GM19467 (cell line): ENCODE data around the gene MAML3.

ENCODE experiments used
- ATAC-seq: cut with Tn5 transposase; IDR thresholded peaks from one replicate; pipeline ENCODE4 v1.9.1; 2021; ENCODE audit warnings: mild to moderate bottlenecking, moderate library complexity; ENCODE audit not compliant: unreplicated experiment

The MAML3 gene

DNA sequence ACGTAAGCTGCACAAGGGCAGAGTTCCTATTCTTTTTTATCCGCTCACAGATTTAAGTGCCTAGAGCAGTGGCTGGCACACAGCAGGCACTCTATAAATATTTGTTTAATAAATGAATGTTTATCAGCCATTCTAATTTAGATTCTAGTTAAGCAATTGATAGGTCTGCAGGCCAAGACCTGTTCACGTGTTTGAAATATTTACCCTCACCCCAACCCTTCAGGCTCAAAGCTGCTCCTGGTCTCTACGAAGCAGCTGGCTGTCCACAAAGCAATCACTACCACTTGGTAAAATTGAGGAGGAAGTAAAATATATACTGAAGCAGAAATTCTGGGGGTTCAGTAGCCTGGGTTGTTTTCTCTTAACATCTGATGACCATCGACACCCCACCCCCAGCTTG is 330.2 kb downstream of the MAML3 start:
- ATAC-seq, result no peak

DNA sequence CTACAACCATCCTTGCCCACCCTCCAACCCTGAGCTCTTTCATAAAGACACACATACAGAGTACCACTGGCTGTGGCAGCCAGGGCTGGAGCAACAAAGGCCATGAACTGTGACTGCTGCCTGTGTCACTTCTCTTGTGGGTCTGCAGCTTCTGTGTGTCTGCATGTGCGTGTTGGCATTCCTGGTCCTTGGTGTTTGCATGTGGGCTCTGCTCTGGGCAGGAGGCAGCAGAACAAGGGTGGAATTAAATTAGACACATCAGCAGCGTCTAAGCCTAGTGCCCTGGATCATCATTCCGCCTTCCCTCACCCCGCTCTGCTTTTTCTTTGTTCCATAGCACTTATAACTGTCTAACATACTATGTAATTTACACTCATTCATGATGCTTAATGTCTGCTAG is 330.6 kb downstream of the MAML3 start:
- no peak for ATAC-seq

DNA sequence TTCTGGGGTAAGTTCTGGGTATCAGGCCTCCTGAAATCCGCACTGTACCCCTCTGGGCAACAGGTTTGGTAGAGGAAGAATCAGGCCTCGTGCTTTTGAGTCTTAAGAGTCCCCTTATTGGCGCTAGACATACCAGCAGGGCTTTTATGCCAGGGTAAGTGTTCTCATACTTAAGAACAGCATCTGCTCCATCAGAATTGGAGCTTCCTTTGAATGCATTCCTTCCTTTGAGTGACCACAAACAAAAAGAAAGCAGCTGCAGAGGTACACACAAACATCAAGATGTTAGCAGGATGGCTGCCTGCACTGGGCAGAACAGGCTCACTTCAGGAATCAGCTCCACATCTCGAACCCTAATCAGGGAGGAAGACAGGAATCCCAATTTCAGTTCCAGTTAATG is 331.6 kb downstream of the MAML3 start:
- ATAC-seq, result no peak

DNA sequence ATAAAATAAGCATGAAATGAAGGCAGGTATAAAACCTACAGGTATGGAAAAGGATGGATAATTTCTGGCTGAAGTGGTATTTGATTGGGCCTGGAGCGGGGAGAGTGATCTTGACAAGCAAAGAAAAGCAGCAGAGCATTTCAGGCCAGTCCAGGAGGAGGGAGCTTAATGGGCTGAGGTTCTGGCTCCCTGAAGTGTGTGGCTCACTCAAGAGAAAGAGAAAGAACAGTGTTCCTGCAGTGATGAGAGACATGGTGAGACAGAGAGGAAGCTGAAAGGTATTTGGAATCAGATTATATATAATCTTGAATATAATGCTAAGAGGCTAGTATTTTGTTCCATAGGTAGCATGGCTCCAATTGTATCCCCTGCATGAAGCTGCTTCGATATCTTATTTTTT is 334.9 kb downstream of the MAML3 start:
- ATAC-seq, result no peak

DNA sequence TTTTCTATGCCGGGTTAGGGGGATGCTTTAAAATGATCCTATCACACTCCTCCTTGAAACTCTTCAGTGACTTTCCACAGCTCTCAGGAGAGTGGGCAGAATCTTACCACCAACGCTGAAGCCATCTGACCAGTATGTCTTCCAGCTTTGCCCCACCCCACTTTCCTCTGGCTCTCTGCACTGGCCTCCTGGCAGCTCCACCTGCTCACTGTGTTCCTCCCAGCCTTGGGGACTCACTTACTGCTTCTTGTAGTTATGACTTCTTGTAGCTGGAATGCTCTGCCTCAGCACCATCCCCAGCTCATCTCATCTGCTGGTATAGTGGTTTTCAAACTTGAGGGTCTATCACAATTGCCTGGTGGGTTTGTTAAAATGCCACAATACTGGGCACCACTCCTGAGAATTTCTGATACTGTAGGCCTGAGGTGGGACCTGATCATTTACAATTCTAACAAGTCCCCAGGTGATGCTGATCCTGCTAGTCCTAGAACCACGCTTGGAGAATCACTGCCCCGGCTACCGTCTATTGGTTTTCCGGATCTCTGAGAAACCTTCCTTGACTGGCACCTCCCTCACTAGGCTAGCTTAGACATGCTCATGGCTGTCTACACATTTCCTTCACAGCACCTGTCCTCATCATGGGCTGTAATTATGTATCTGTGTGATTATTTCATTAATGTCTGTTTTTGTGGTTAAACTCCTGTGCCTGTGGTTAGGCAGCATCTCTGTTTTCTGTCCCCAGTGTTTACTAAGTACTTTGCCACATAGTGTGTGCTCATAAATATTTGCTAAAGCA is 336.1 kb downstream of the MAML3 start:
- ATAC-seq, result no peak

DNA sequence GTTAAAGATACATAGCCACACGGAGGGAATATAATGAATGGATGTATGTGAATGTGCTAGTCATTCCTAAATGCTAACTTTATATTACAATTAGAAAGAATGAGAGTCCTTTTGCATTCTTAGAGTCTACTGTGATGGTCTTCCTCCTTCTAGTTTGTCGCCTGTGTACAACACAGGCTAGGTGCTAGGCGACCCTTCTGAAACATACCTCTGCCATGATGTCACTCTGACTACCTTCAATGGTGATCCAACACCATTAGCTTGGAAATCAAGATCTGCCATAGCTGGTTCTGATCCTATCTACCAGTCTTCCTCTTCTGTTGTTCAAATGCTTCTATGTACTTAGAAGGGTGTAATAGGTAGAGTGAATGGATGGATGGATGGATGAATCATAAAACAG is 337.1 kb downstream of the MAML3 start:
- ATAC-seq, result no peak

DNA sequence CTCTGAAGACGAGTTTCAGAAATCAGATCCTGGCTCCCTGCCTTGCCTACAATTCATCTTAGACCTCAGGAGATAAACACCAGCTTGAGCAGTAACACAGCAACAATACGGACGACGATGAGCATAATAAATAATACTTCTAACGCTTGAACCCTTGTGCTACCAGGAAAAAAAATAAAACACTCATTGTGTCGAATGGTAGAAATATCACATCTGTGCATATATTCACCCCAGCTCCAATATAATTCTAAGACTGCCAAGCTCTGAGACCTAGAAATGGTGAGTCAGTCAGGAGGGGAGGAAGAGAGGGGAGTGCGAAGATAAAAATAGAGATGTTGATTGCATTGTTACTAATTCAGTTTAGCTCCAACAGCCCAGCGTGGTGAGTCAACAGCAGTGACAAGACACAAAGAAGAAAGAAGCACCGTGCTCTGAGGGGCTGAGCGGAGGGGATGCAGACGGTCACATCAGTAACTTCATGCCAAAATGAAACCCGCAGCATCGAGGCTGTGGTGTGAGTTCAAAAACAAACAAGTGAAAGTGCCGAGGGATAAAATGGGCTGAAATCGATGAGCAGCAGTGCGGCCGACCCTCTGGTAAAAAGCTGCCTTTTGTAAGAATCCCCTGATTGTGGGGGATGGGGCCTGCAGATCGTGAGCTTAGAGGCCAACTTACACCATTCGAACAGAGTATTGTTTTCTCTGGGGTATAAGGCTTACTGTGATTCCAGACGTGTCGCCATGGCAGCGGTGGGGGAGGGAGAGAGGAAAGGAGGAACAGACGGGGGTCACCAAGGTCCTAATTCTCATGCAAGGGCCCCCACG is 338.0 kb downstream of the MAML3 start:
- ATAC-seq, result no peak

DNA sequence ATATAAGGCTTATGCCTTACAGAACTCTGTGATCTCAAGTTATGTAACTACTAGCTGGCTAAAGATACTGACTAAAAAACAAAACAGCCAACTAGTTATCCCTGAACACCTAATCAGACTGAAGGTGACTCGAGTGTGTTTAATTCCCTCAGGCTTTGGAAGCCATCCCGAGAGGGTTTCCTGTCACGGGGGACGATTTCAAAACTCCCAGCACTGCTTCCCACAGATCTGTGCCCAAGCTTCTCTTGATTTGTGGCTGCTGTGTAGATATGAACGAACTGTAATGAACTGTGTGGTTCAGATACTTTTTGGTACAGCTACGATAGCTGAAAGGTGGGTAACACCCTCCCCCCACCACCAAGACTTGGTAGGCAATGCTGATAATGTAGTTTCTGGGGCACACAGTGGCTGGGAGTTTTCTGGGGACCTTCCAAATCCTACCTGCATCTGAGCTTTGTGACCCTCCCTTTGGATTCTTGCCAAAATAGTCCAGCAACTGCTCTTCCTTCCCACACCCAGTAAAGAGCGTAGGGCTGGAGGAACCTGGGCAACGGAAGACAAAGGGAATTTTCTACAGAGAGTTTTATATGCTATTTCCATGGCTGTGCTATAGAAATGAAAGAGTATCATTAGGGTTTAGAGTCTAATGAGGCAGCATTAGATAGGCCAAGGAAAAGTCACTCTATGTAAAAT is 339.5 kb downstream of the MAML3 start:
- ATAC-seq, result no peak

DNA sequence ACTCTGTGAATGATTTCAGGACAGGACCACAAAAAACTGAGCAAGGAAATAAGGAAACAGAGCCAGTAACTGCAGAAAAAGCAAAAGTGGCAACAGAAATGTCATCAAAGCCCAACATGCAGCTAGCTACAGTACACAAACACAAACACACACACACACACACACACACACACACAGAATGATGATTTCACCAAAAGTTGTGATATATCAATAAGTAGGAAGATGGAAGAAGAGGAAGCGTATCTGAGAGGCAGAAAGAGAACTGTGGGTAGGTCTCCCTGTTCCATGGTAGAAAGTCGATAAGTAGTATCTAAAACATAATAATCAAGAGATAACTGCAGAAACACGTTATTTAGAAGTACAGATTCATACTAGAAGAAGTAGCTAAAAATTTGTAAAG is 340.1 kb downstream of the MAML3 start:
- ATAC-seq, result no peak

DNA sequence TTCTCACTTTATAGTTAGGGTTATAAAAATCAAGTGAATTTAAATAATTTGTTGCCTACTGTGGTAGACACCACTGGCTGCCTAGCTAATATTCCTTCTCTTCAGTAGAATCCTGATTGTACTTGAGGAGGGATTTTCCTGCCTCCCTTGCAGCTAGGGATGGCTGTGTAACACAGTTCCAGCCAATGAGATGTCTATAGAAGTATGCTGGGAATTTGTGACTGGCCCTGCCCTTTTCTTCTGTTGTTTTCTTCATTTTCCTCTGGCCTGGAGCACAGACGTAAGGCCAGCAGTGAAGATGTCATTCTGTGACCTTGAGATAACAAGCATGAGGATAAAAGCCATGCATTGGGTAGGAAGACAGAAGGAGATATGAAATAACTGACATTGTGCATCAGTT is 343.3 kb downstream of the MAML3 start:
- ATAC-seq, result no peak

DNA sequence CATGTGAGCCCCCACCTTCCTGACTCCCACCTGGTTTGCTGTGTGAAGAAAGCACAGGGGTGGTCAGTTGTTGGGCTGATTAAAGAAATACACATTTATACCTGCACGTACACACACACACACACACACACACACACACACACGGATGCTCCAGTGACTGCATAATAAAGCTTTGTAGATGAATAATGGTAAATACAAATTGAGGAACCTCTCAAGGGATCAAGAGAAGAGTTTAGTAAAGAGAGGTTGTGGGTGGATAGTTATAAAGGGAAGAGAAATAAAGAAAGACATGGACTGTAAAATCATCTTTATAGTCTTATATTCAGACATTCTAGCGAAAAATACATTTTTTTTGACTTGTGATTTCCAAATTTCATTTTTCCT is 344.2 kb downstream of the MAML3 start:
- ATAC-seq, result no peak

DNA sequence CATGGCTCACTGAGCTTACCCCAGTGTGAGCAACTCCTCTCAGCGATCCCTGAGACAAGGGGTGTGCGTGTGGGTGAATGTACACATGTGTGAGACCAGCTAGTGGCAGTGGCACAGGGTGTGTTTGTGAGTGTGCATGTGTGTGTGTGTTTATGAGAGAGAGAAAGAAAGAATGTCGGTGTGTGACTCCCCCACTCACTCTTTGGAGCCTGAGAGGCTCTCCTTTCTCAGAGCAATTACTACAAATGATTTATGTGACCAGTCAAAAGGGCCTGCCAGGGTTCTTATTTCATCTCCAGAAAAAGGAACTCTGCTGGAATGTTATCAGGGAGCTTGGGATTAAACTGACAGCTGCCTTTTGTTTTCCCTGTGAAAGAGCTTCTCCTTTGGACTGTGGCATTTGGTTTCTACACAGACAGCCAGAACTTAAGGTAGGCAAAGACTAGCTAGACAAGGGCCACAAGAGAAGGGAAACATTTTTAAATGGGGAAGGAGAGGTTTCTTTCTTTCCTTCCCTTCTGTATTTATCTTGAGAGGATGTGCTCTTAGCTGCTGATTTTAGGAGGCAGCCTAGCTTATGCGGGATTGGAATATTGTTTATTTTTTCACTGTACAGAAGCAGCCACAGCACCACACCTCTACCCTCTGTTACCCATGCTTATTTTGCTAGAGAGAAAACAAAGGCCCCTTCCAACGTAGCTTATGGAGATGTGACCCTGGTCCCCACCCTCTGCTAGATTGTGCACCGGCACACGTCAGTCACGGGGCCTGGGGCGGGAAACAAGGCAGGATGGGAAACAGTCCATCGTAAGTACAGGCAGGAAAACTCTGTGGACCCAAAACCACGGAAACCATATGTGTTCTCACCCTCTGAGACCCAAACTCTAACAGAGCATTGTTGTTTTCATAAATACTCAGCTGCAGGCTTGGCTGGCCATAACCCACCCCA is 344.9 kb downstream of the MAML3 start:
- ATAC-seq, result no peak

DNA sequence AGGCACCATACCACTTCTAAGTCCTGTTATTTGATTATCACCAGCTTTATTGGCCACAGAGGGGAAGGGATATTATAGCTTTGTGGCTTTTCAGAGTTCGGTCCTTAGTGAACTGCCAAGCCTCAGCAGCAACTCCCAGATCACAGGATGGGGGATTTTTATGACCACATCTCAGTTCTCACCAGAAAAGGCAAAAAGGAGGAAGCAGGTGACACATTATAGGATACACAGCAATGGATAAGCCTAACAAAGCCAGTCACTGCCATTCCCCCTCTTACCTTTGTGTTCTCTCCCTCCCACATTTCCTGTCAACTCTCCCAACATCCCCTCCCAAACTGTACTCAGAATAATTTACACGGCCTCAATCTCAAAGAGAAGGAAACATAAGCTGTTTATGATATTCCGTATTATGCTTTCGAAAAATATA is 345.6 kb downstream of the MAML3 start:
- no peak for ATAC-seq

DNA sequence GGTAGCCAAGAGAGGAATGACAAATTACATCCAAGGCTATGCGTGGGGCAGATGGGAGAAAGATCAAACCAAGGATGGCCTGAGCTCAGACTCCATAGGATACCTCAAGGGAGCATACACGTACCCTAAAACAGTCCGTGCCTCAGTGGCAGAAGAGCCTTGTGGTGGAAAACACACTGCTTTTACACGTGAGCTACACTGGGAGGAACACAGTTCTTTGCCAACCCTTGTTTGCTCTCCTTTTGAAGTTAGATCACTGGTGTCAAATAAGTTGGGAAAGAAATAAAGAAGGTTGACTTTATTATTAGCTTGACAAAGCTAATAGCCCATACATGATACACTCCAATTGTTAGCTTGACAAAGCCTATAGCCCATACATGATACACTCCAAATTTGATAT is 346.5 kb downstream of the MAML3 start:
- no peak for ATAC-seq

DNA sequence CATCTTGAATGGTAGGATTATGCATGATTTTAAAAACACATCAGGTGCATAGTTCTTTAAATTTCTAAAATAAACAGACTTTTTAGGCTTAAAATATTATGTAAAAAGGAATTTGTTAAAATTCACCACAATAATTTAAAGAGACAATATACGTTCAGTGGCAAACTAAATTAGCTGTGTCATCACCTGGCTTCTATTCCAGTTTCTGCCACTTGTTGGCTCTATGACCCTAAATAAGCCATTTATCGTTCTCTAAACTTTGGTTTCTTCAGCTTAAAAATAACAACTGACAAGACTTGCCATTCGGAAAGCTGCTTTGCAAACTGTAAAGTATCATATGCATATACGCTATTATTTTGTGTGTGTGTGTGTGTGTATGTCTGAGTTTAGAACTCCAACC is 347.1 kb downstream of the MAML3 start:
- no peak for ATAC-seq

DNA sequence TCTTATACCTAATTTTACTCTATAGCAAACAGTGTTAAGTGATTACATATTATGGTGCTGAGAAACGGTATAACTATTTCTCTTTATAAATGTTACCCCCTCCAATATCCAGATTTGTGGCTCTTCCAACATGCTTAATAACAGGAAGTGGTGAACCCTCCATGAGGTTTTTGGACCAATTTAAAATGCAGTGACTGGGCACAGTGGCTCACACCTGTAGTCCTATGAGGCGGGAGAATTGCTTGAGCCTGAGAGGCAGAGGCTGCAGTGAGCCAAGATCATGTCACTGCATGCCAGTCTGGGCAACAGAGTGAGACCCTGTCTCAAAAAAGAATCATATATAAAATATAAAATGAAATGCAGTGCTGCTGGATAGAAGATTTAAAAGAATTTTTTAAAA is 351.1 kb downstream of the MAML3 start:
- no peak for ATAC-seq

DNA sequence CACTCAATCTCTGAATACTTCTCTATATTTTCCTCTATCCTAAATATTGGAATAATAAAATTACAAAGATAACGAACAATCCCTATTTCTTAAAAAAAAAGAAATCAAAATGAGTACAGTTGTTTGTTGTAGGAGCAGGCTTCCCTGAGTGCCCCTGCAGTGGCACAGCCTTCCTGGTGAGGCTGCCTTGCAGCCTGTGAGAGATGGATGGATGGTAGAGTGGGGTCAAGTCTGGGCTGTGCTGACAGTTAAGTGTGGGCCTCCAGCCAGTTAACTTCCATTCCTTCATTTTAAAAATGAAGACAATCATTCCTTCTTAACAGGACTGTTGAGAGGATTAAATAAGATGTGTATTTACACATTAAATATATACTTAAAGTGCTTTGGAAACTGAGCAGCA is 351.5 kb downstream of the MAML3 start:
- ATAC-seq, result no peak

DNA sequence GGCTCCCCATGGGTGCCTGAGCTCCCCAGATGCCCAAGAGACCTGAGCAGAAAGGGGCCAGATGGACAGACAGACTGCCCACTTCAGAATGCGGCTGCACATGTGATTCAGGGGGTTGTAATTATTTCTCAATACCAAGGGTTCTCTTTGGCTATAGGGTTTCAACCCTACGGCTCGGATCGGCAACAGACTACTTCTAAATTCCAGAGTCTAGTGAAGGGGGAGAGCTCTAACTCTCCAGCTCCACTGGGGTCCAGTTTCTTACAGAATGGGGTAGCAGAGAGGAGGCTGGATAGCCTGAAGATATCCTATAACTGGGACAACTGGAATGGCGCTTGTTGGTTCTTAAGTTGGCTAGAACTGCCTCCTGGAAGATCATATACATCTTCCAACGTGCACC is 352.1 kb downstream of the MAML3 start:
- ATAC-seq, result no peak

DNA sequence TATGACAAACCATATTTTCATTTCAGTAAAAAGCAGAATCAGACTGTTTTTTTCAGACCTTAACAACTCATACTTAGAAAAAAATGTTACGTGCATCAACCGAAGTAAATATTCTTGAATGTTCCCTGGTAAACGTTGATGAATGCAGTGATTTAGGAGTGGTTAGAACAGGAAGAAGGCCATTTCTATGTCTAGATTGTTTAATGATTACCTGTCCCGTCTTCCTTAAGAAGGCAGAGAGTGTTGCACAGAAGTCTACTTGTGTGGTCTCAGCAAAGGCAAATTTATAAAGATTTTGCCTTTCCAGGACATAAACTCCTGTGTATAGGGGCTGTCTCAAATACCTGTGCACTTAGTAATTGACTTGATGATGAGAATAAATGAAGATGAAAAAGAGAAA is 353.9 kb downstream of the MAML3 start:
- no peak for ATAC-seq

DNA sequence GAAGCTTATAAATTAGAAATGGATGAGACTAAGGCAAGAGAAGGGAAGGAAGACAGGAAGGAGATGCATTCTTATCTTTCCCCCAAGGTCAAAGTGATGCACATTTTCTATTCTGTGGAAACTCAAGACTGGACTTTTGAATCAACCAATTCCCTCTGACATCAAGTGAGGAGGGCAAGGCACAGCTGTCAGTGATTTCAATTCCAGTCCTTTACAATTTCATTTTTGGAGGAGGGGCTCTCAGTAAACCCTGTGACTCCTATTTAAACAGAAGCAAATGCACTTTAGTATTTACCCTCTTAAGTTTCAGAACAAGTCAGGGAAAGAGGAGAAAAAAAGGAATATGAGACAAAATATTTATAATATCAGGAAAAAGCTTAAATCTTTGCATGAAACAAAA is 354.4 kb downstream of the MAML3 start:
- ATAC-seq, result no peak

DNA sequence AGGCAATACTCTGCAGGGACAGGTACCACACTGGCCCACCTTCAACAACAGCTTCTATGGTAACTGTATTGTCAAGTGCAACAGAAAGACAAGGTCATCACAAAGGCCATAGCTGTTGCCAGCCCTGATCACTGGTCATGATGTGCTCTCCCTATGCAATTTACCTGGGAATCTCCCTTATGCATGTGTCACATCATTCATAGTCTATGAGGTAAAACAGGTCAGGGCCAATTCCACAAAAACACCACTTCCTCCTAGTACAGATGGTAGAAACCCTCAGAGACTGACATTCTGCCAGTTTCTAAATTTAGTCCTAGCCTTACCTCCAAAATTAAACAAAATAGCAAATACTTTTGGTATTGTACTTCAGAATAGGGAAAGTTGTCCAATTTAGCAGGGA is 355.5 kb downstream of the MAML3 start:
- ATAC-seq, result no peak
